ENCODE results near the gene GET4. TPM values are rescaled to one million over a fixed set of nuclear protein-coding genes. Genes with fewer than 3 reads are reported as not detected.

GET4 gene
- total RNA-seq, 1 experiment from 2014 or later: 96.7 TPM

DNA sequence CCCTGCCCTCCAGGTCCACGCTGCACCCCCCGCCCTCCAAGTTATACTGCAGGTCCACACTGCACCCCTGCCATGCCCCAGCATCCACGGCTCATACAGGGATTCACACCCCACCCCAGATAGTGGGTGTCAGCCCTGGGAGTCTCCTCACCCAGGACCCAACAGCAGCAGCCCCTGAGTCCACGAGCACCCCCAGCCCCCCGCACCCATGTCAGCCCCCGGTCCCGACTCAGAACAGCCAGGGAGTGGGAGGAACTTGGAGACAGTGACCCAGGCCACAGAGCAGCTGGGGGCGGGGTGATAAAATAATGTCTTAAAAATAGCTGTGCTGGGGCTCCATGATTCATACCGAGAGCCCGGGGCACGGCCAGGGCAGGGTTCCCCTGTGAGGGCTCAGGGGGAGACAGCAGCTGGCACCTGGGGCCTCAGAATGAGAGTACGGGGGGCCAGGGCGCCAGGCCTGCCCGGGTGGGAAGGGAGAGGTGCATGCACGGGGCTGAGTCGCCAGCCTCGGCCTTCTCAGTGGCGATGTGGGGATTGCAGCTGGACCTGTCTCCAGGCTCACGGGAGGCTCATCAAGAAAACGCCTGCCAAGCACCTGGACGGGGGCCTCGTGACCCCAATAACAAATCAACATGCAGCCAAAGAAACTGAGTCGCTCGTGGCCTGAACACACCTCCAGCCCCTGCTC is 48.3 kb downstream of the GET4 start:
- no peak overlapping the region for H3K9ac ChIP-seq (ENCODE audit: low read length)

GRCh38 chr7:925601-926000 is 49.2 kb downstream of the GET4 start:
- Histone ChIP-seq H4K20me1 (ENCODE audit: low read length) (no peaks in the 10 kb centered on the region), H3K9me3 (ENCODE audit: low read length) (no peaks in the 10 kb centered on the region), H3K9me2 (replicated peaks; ENCODE audit: low read length) (no peaks in the 10 kb centered on the region), H3K4me1 (ENCODE audit: insufficient read depth, low read length) (peaks cover 15% of the 10 kb centered on the region), H3K4me2 (ENCODE audit: low read length) (no peak overlapping the region), H3K36me3 (ENCODE audit: low read depth, low read length) (no peaks in the 10 kb centered on the region), H3F3A (ENCODE audit: low read length, unreplicated experiment) (no peaks in the 10 kb centered on the region), H3K27me3 (ENCODE audit: low read length) (no peaks in the 10 kb centered on the region), H3K9ac (ENCODE audit: low read length) (no peak overlapping the region), H3K4me3 (ENCODE audit: low read length) (no peak overlapping the region), H3K79me2 (ENCODE audit: low read length) (no peaks in the 10 kb centered on the region), H3K27ac (ENCODE audit: low read length) (no peak overlapping the region), H2AFZ (ENCODE audit: low read length) (no peak overlapping the region)
- CTCF ChIA-PET: no interaction called here
- intact Hi-C loops (cut with micrococcal nuclease): no loop called here
- POLR2A ChIA-PET (ENCODE audit: unreplicated experiment): no interaction called here
- ATAC-seq: no peak
- no peak for DNase-seq
- BruUV-seq (replicated peaks): no TSS peak
- no peak for TF ChIP-seq EZH2 (IDR thresholded peaks at IDR 0.05; ENCODE audit: low read length, unreplicated experiment)

More for the DNA sequence above, 48.3 kb downstream of the GET4 start:
- Histone ChIP-seq H3F3A (ENCODE audit: low read length, unreplicated experiment) (no peaks in the 10 kb centered on the region), H3K9me2 (replicated peaks; ENCODE audit: low read length) (no peaks in the 10 kb centered on the region), H3K4me2 (ENCODE audit: low read length) (no peak overlapping the region), H3K27ac (ENCODE audit: low read length) (no peak overlapping the region), H2AFZ (ENCODE audit: low read length) (no peak overlapping the region), H3K4me3 (ENCODE audit: low read length) (no peak overlapping the region), H3K79me2 (ENCODE audit: low read length) (no peaks in the 10 kb centered on the region), H4K20me1 (ENCODE audit: low read length) (no peaks in the 10 kb centered on the region), H3K4me1 (ENCODE audit: insufficient read depth, low read length) (peaks cover 15% of the 10 kb centered on the region), H3K36me3 (ENCODE audit: low read depth, low read length) (no peaks in the 10 kb centered on the region), H3K27me3 (ENCODE audit: low read length) (no peaks in the 10 kb centered on the region), H3K9me3 (ENCODE audit: low read length) (no peaks in the 10 kb centered on the region)
- CTCF ChIA-PET: no interaction called here
- DNase-seq (no peak), ATAC-seq (no peak)
- TF ChIP-seq CTCF (conservative IDR thresholded peaks at IDR 0.05; ENCODE audit: low read depth, low read length) (no peak), EZH2phosphoT487 (IDR thresholded peaks at IDR 0.05; ENCODE audit: borderline replicate concordance, low read length) (no peak), EZH2 (IDR thresholded peaks at IDR 0.05; ENCODE audit: low read length, unreplicated experiment) (no peak)
- POLR2A ChIA-PET (ENCODE audit: unreplicated experiment): interaction anchor here (0.6 kb wide), 1 partner anchor 22 kb away, joined by 9 read pairs; no protein-coding TSS in a partner anchor
- no TSS peak for BruUV-seq (replicated peaks)
- intact Hi-C loops (cut with micrococcal nuclease): no loop called here

GRCh38 chr7:926061-927030 is 50.0 kb downstream of the GET4 start:
- H2AFZ ChIP-seq (ENCODE audit: low read length): no peak overlapping the region
- H3K27ac ChIP-seq (ENCODE audit: low read length): no peak overlapping the region
- no peaks in the 10 kb centered on the region for H3K9me2 ChIP-seq (replicated peaks; ENCODE audit: low read length)
- DNase-seq (no peak), ATAC-seq (no peak)
- no peak for TF ChIP-seq EZH2 (IDR thresholded peaks at IDR 0.05; ENCODE audit: low read length, unreplicated experiment)
- TF ChIP-seq EZH2phosphoT487 (IDR thresholded peaks at IDR 0.05; ENCODE audit: borderline replicate concordance, low read length): no peak
- no peak for TF ChIP-seq CTCF (conservative IDR thresholded peaks at IDR 0.05; ENCODE audit: low read depth, low read length)
- POLR2A ChIA-PET (ENCODE audit: unreplicated experiment): interaction anchor here (0.6 kb wide), 1 partner anchor 349 kb away, joined by 3 read pairs; no protein-coding TSS in a partner anchor
- intact Hi-C loops (cut with micrococcal nuclease): no loop called here
- H3K4me1 ChIP-seq (ENCODE audit: insufficient read depth, low read length): peaks cover 15% of the 10 kb centered on the region
- CTCF ChIA-PET: no interaction called here
- no TSS peak for BruUV-seq (replicated peaks)
- H3K4me2 ChIP-seq (ENCODE audit: low read length): no peak overlapping the region
- no peaks in the 10 kb centered on the region for H4K20me1 ChIP-seq (ENCODE audit: low read length)
- no peaks in the 10 kb centered on the region for H3K9me3 ChIP-seq (ENCODE audit: low read length)
- no peaks in the 10 kb centered on the region for H3K27me3 ChIP-seq (ENCODE audit: low read length)
- no peak overlapping the region for H3K9ac ChIP-seq (ENCODE audit: low read length)
- no peaks in the 10 kb centered on the region for H3K36me3 ChIP-seq (ENCODE audit: low read depth, low read length)
- no peaks in the 10 kb centered on the region for H3K79me2 ChIP-seq (ENCODE audit: low read length)
- H3K4me3 ChIP-seq (ENCODE audit: low read length): no peak overlapping the region
- no peaks in the 10 kb centered on the region for H3F3A ChIP-seq (ENCODE audit: low read length, unreplicated experiment)
